Measurements from ENCODE around the gene LSAMP. TPM values are rescaled to one million over a fixed set of nuclear protein-coding genes. Genes with fewer than 3 reads are reported as not detected.

The LSAMP gene
- polyA plus RNA-seq, 1 of the 3 experiments (the other 2 are of a cell fraction), result 6.6 TPM

DNA sequence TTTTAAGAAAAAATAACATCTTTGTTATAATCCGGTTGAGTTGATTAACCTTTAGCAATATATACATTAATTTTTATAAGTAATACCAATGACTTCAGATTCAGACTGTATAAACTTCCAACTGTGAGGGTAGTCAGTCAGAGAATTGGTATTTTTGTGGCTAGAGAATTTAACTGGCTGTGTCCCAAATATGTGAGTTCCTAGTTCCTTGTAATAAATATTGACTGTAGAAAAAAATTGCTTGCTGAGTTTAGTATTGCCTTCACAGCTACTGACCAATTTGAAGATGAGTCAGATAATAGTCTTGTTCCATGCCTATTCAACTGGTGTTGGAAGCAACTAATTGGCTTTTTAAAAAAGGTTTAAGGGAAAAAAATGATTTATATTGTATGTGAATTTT, 611.2 kb downstream of the LSAMP start:
- WGBS (ENCODE audit: low lambda C conversion rate), result 62% methylated on average over 1 of the region's 1 CpG
- ChIA-PET POLR2A (no interaction called here), CTCF (interaction anchor here (1.8 kb wide), 1 partner anchor 10 kb away, joined by 6 read pairs; no protein-coding TSS in a partner anchor)
- no peak for DNase-seq
- Histone ChIP-seq H3K4me2 (0 out of 2 replicates have a peak overlapping the region, but pooled peaks have one; percentile 8), H3K9me2 (no peaks in the 10 kb centered on the region), H3K9ac (no peak overlapping the region), H4K20me1 (ENCODE audit: insufficient read depth) (no peaks in the 10 kb centered on the region), H3F3A (replicated peaks; ENCODE audit: insufficient read depth) (peaks cover 12% of the 10 kb centered on the region), H3K4me3 (ENCODE audit: low read depth in 2 of 2, low read length in 1 of 2) (no peak overlapping the region), H3K79me2 (ENCODE audit: insufficient read depth) (no peaks in the 10 kb centered on the region), H3K4me1 (ENCODE audit: control insufficient read depth in 1 of 2, insufficient read depth in 2 of 2, low read depth in 1 of 2, low read length in 1 of 2) (peaks cover 9 to 38% of the 10 kb centered on the region in 2 experiments; a peak in 2 of 4 replicates), H3K9me3 (no peaks in the 10 kb centered on the region), H3K27me3 (ENCODE audit: insufficient read depth) (no peaks in the 10 kb centered on the region), H3K27ac (ENCODE audit: low read depth in 2 of 2, low read length in 1 of 2) (peak overlapping the region; percentile 45 to 79; a peak in 3 of 4 replicates), H3K36me3 (replicated peaks in 1 of 2; ENCODE audit: control insufficient read depth in 1 of 2, insufficient read depth in 2 of 2, low read length in 1 of 2) (no peaks in the 10 kb centered on the region), H2AFZ (ENCODE audit: low read depth) (no peak overlapping the region)
- TF ChIP-seq, protein P1, sequence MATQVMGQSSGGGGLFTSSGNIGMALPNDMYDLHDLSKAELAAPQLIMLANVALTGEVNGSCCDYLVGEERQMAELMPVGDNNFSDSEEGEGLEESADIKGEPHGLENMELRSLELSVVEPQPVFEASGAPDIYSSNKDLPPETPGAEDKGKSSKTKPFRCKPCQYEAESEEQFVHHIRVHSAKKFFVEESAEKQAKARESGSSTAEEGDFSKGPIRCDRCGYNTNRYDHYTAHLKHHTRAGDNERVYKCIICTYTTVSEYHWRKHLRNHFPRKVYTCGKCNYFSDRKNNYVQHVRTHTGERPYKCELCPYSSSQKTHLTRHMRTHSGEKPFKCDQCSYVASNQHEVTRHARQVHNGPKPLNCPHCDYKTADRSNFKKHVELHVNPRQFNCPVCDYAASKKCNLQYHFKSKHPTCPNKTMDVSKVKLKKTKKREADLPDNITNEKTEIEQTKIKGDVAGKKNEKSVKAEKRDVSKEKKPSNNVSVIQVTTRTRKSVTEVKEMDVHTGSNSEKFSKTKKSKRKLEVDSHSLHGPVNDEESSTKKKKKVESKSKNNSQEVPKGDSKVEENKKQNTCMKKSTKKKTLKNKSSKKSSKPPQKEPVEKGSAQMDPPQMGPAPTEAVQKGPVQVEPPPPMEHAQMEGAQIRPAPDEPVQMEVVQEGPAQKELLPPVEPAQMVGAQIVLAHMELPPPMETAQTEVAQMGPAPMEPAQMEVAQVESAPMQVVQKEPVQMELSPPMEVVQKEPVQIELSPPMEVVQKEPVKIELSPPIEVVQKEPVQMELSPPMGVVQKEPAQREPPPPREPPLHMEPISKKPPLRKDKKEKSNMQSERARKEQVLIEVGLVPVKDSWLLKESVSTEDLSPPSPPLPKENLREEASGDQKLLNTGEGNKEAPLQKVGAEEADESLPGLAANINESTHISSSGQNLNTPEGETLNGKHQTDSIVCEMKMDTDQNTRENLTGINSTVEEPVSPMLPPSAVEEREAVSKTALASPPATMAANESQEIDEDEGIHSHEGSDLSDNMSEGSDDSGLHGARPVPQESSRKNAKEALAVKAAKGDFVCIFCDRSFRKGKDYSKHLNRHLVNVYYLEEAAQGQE (IDR thresholded peaks at IDR 0.05; ENCODE audit: low read depth, low read length), result no peak
- TF ChIP-seq TEAD4 (IDR thresholded peaks at IDR 0.05; ENCODE audit: borderline replicate concordance, insufficient read depth) (peak; percentile 65), USF2 (IDR thresholded peaks at IDR 0.05; ENCODE audit: borderline replicate concordance, low read depth, low read length) (no peak), YY1 (IDR thresholded peaks at IDR 0.05; ENCODE audit: low read depth) (no peak), TAF1 (IDR thresholded peaks at IDR 0.05; ENCODE audit: borderline replicate concordance, low read depth, low read length) (no peak), RAD21 (IDR thresholded peaks at IDR 0.05; ENCODE audit: low read length) (no peak), CTCF (IDR thresholded peaks at IDR 0.05) (no peak), GATA2 (CRISPR knock-in tag; IDR thresholded peaks at IDR 0.05) (no peak), EZH2phosphoT487 (IDR thresholded peaks at IDR 0.05; ENCODE audit: borderline replicate concordance, low read depth) (no peak), NFIC (IDR thresholded peaks at IDR 0.05; ENCODE audit: borderline replicate concordance) (peak; percentile 83; the same call in 1 of the 2 replicates), POLR2AphosphoS5 (IDR thresholded peaks at IDR 0.05; ENCODE audit: low read depth, low read length) (0 out of 2 replicates have a peak, but pooled peaks have one; percentile 13), NRF1 (IDR thresholded peaks at IDR 0.05; ENCODE audit: low read depth, low read length) (no peak), TCF12 (IDR thresholded peaks at IDR 0.05) (peak; percentile 78), SIN3A (IDR thresholded peaks at IDR 0.05; ENCODE audit: borderline replicate concordance, low read depth, low read length) (no peak), IRF3 (IDR thresholded peaks at IDR 0.05; ENCODE audit: low read depth, low read length) (no peak), RXRA (IDR thresholded peaks at IDR 0.05; ENCODE audit: borderline replicate concordance, low read depth) (no peak), RCOR1 (IDR thresholded peaks at IDR 0.05; ENCODE audit: low read length) (no peak), CHD2 (IDR thresholded peaks at IDR 0.05; ENCODE audit: low read length, partially characterized antibody) (no peak), FOSL2 (IDR thresholded peaks at IDR 0.05; ENCODE audit: borderline replicate concordance, low read depth) (peak; percentile 72; the same call in 1 of the 2 replicates), EP300 (IDR thresholded peaks at IDR 0.05; ENCODE audit: borderline replicate concordance in 1 of 2, low read depth in 1 of 2, low read length in 1 of 2) (peak in 1 of 2 experiments; percentile 75; a peak in 1 of 4 replicates), MEF2A (IDR thresholded peaks at IDR 0.05; ENCODE audit: borderline replicate concordance, low read depth) (no peak), RFX5 (IDR thresholded peaks at IDR 0.05; ENCODE audit: low read length) (no peak), JUND (IDR thresholded peaks at IDR 0.05) (peak; percentile 73), MXI1 (IDR thresholded peaks at IDR 0.05; ENCODE audit: low read depth, low read length) (no peak), FOXJ3 (CRISPR knock-in tag; IDR thresholded peaks at IDR 0.05) (no peak), SMC3 (IDR thresholded peaks at IDR 0.05; ENCODE audit: low read depth, low read length) (no peak)
- TF ChIP-seq, protein P2, sequence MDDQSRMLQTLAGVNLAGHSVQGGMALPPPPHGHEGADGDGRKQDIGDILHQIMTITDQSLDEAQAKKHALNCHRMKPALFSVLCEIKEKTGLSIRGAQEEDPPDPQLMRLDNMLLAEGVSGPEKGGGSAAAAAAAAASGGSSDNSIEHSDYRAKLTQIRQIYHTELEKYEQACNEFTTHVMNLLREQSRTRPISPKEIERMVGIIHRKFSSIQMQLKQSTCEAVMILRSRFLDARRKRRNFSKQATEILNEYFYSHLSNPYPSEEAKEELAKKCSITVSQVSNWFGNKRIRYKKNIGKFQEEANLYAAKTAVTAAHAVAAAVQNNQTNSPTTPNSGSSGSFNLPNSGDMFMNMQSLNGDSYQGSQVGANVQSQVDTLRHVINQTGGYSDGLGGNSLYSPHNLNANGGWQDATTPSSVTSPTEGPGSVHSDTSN (IDR thresholded peaks at IDR 0.05), result peak; percentile 78

Measured in SK-N-SH (cell line).